AG04450 (cell line): ENCODE results near the gene COLEC12. TPM values are rescaled to one million over a fixed set of nuclear protein-coding genes. Genes with fewer than 3 reads are reported as not detected.
A peak's percentile ranks its signal among the peaks of the same experiment; 100 is the strongest.

ENCODE experiments used
- CTCF ChIA-PET: fragments of 300-600, 350-600 bp; formaldehyde crosslinking; extraction: SDS; loops from one replicate; lab custom pipeline; 2022; ENCODE audit warnings: antibody characterized with exemption, inconsistent platforms; lab: Charles Lee
- POLR2A ChIA-PET: fragments of 350-600 bp; formaldehyde crosslinking; extraction: SDS; loops from one replicate; lab custom pipeline; 2021; ENCODE audit warnings: antibody characterized with exemption, inconsistent platforms; lab: Yijun Ruan, JAX
- DNase-seq: peaks from one replicate; pipeline ENCODE4 v3.0.0-alpha.2; 2011; ENCODE audit warnings: low read depth, low spot score
- H3K27ac ChIP-seq: one replicate; pipeline ENCODE4 v1.5.1; 2012; ENCODE audit warnings: low read depth, low read length, control low read depth
- H3K27me3 ChIP-seq: one replicate; pipeline ENCODE4 v1.6.0; 2012; ENCODE audit warnings: low read length; ENCODE audit not compliant: control insufficient read depth, insufficient read depth
- H3K4me3 ChIP-seq: 2 replicates; pipeline ENCODE4 v1.5.1; 2011; ENCODE audit warnings: mild to moderate bottlenecking, low read depth, low read length, control low read depth
- H3K9me3 ChIP-seq: 2 replicates; pipeline ENCODE4 v1.5.1; 2012; ENCODE audit warnings: low read length; ENCODE audit not compliant: control insufficient read depth, insufficient read depth
- CTCF ChIP-seq: IDR thresholded peaks from 2 replicates; pipeline ENCODE4 v1.5.1; 2011; ENCODE audit warnings: low read depth, low read length, control low read depth, inconsistent platforms
- polyA plus RNA-seq: library from polyadenylated mRNA; depleted of rRNA; stranded (reverse); fragments of >200 nt; gene quantifications from 2 replicates; pipeline ENCODE4 v1.2.3, GENCODE V29; 2011

The COLEC12 gene
- polyA plus RNA-seq, 1 experiment: 10.9 TPM

GRCh38 chr18:392928-393573, 107.5 kb downstream of the COLEC12 start:
- POLR2A ChIA-PET: no interaction called here
- H3K4me3 ChIP-seq: no peak overlapping the region
- H3K9me3 ChIP-seq: no peaks in the 10 kb centered on the region
- no peaks in the 10 kb centered on the region for H3K27me3 ChIP-seq
- H3K27ac ChIP-seq: no peak overlapping the region
- DNase-seq: no peak
- CTCF ChIA-PET: no interaction called here
- TF ChIP-seq CTCF: no peak

GRCh38 chr18:390741-391478, 109.6 kb downstream of the COLEC12 start:
- TF ChIP-seq CTCF: no peak
- Histone ChIP-seq H3K9me3 (no peaks in the 10 kb centered on the region), H3K27me3 (no peaks in the 10 kb centered on the region), H3K4me3 (no peak overlapping the region), H3K27ac (no peak overlapping the region)
- DNase-seq: no peak
- CTCF ChIA-PET: no interaction called here
- POLR2A ChIA-PET: no interaction called here

- Histone ChIP-seq H3K4me3 (no peak overlapping the region), H3K27ac (no peak overlapping the region), H3K9me3 (no peaks in the 10 kb centered on the region), H3K27me3 (no peaks in the 10 kb centered on the region)
- DNase-seq: no peak
- CTCF ChIA-PET: no interaction called here
- POLR2A ChIA-PET: no interaction called here
- peak; percentile 40 for TF ChIP-seq CTCF
These were observed 110.7 kb downstream of the COLEC12 start for GRCh38 chr18:389658-390357.

- ChIA-PET CTCF (no interaction called here), POLR2A (no interaction called here)
- Histone ChIP-seq H3K27ac (no peak overlapping the region), H3K27me3 (no peaks in the 10 kb centered on the region), H3K4me3 (no peak overlapping the region), H3K9me3 (no peaks in the 10 kb centered on the region)
- DNase-seq: no peak
- TF ChIP-seq CTCF: no peak
These were observed 112.3 kb downstream of the COLEC12 start for GRCh38 chr18:388200-388599.

GRCh38 chr18:386994-387393, 113.5 kb downstream of the COLEC12 start:
- no peak overlapping the region for H3K27ac ChIP-seq
- H3K4me3 ChIP-seq: no peak overlapping the region
- ChIA-PET CTCF (no interaction called here), POLR2A (no interaction called here)
- H3K9me3 ChIP-seq: no peaks in the 10 kb centered on the region
- TF ChIP-seq CTCF: no peak
- no peaks in the 10 kb centered on the region for H3K27me3 ChIP-seq
- DNase-seq: no peak
